ENCODE results near the gene ZBTB25.

Gene ZBTB25

GRCh38 chr14:64515053-64515452 lies 11.4 kb upstream of the ZBTB25 start:
- no peak for DNase-seq

GRCh38 chr14:64513271-64513670 lies 9.6 kb upstream of the ZBTB25 start:
- no peak for DNase-seq

- peak; percentile 65 for DNase-seq
These were observed 7.4 kb upstream of the ZBTB25 start for GRCh38 chr14:64510825-64511671.

- DNase-seq: no peak
These were observed 5.4 kb upstream of the ZBTB25 start for GRCh38 chr14:64509036-64509435.

- DNase-seq: no peak
These were observed 4.7 kb upstream of the ZBTB25 start for GRCh38 chr14:64508215-64508776.

GRCh38 chr14:64507376-64508156 lies 3.9 kb upstream of the ZBTB25 start:
- DNase-seq: no peak

- DNase-seq: no peak
These were observed 3.1 kb upstream of the ZBTB25 start for GRCh38 chr14:64506721-64507120.

GRCh38 chr14:64504897-64505794 lies 1.5 kb upstream of the ZBTB25 start:
- peak; percentile 82 for DNase-seq

GRCh38 chr14:64504310-64504896 lies 765 bp upstream of the ZBTB25 start, which contains the start of gene ZBTB1:
TSS of gene ZBTB1 (plus strand) at chr14:64504770. CDS start at chr14:64521505, 16,735 bp downstream.
- DNase-seq: peak; percentile 67

- no peak for DNase-seq
These were observed 678 bp downstream of the ZBTB25 start for GRCh38 chr14:64502887-64503433.

GRCh38 chr14:64502456-64502855 lies 1.2 kb downstream of the ZBTB25 start:
- DNase-seq: no peak

- DNase-seq: no peak
These were observed 2.0 kb downstream of the ZBTB25 start for GRCh38 chr14:64501411-64502171.

GRCh38 chr14:64500088-64500487 lies 3.5 kb downstream of the ZBTB25 start:
- DNase-seq: no peak

- DNase-seq: no peak
These were observed 6.9 kb downstream of the ZBTB25 start for GRCh38 chr14:64496764-64497163.

GRCh38 chr14:64495252-64495651 lies 8.4 kb downstream of the ZBTB25 start:
- no peak for DNase-seq

GRCh38 chr14:64493455-64493854 lies 10.2 kb downstream of the ZBTB25 start:
- DNase-seq: no peak

GRCh38 chr14:64491637-64492036 lies 12.0 kb downstream of the ZBTB25 start:
- DNase-seq: no peak

GRCh38 chr14:64488590-64489099 lies 15.0 kb downstream of the ZBTB25 start:
- no peak for DNase-seq

- DNase-seq: no peak
These were observed 24.9 kb downstream of the ZBTB25 start for GRCh38 chr14:64478634-64479250.

GRCh38 chr14:64476438-64476837 lies 27.2 kb downstream of the ZBTB25 start:
- DNase-seq: no peak
